NCI-H2081 treated with DMSO at 0.1 percent for 48 hours (cell line): ENCODE results near the gene SLC30A9.

Experiments used
- DNase-seq: peaks from one replicate; lab custom pipeline; 2025; lab: John Stamatoyannopoulos, UW

SLC30A9 gene

DNA sequence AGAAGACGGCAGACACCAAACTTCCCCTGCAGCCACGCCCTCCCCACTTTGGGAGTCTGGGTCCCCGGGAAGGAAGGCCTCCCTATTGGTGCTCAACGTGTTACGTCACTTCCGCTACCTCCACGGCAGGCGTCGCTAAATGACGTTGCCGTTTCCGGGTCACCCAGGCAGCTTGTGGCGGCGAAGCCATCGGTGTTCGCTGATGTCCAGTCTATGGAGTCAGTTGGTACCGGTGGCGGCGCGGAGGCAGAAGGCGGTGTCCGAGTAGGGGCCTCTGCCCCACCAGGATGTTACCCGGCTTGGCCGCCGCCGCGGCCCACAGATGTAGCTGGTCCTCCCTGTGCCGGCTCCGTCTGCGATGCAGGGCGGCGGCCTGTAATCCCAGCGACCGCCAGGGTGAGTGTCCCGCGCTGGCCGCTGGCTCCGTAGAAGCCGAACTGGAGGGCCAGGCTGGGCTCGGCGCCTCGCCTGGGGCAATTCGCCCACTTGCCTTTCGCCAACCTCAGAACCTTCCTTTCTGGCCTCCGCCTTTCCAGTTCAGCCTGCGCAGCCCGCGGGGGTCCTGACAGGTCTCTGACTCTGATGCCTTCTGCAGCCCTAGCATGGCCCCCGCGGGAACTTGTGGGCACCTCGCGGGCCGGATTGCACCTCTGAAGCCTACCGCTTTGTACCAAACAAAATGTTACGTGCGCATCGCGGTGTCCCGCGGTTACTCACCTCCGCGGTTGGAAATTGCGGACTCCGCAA is at the start of gene SLC30A9:
Gene SLC30A9, plus strand, starts transcription at position 166 of the 747 bp plus-strand sequence. Its CDS starts 122 bp downstream, at position 288.
- DNase-seq = peak; percentile 84

DNA sequence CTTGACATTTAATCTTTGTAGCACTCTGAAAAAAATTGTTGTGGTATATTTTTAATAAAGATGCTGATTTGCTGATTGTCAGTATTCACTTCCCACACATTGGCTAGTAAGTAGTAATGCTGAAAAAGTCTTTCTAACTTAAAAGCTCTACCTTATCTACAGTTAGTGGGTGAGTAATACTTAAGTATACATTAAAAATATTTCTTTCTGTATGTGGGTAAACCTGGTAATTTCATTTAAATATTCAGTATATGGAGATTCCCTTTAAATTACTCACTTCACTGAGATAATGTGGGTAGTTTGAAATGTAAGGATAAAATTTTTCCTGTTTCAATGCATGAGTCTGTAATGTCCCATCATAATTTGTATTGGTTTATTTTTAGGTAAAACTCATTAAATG is 49.5 kb upstream of the SLC30A9 start:
- DNase-seq = no peak

- no peak for DNase-seq
Observed at GRCh38 chr4:41943506-41943905, 46.8 kb upstream of the SLC30A9 start.

DNA sequence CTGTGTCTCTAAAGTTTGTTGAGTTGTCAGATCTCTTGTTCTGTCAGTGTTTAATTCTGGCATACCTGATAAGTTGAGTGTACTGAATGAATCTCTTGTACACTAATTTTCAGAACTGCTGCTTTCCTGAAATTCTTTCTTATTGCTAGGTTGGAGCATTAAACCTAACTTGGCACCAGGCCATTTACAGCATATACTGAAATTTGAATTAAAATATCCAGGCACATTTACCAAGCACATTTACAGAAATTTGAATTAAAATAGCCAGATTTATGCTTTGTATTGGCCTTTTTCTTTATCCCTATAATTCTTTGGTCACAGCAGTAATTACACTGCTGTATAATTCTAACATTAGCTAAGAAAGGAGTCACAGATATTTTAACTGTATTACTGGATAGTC is 46.2 kb upstream of the SLC30A9 start:
- DNase-seq = no peak

DNA sequence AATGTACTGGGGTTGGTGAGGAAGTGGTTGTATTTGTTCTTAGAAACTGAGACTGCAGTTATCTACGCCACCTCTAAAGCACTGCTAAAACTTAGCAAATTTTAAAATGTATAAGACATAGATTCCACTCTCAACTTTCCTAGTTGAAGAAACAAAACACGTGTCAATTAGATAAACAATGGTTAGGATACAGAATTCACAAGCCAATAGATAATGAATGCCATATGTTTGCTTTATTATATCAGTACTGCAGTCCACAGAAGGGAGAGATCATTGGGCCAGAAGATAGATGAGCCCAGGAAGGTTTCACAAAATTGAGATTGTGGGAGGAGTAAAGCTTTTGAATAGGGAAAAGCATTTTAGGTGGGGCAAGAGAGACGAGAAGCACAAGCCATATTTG is 40.8 kb upstream of the SLC30A9 start:
- no peak for DNase-seq

GRCh38 chr4:41957634-41958033 is 32.7 kb upstream of the SLC30A9 start:
- DNase-seq = no peak

DNA sequence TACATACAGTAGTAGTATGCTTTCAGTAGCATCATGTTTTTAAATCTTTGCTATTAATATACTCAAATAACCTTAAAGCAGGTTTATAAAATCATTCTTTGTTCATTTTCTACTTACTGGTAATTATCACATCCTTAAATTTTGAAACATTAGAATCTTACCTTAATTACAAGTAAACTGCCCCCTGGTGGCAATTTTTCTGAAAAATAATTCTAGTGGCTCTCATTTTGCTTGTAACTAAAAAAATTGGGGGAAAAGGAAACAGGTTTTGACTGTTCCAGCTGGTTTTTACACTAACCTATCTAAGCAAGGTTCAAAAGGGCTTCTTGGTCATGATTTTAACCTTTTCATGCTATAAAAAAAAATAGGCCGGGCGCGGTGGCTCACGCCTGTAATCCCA is 27.2 kb upstream of the SLC30A9 start:
- no peak for DNase-seq

DNA sequence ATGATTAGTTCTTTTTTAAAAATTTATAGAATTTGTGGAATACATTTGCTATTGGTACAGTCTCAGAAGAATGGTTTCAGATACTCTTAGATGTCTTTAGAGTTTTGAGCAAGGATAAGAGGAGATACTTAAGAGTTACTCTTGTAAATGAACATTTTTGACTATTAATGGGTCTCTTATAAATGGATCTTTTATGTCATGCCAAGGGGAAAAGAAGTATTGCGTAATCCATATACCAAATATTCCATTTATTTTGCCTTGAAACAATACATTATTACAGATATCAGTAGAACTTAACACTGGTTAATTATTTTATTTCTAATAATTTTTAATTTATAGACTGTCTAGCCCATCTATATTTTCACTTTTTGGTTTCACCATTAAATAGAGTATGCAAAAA is 25.9 kb upstream of the SLC30A9 start:
- DNase-seq = no peak

GRCh38 chr4:41967392-41967791 is 22.9 kb upstream of the SLC30A9 start:
- DNase-seq = no peak

- DNase-seq = no peak
Observed at GRCh38 chr4:41969671-41970070, 20.7 kb upstream of the SLC30A9 start.

- DNase-seq = no peak
Observed at GRCh38 chr4:41975341-41975740, 15.0 kb upstream of the SLC30A9 start.

GRCh38 chr4:41976775-41977516 is 13.4 kb upstream of the SLC30A9 start:
- DNase-seq = no peak

- DNase-seq = no peak
Observed at GRCh38 chr4:41977709-41978108, 12.6 kb upstream of the SLC30A9 start.

- DNase-seq = no peak
Observed at GRCh38 chr4:41981456-41981855, 8.9 kb upstream of the SLC30A9 start, which contains the start of gene DCAF4L1. Gene DCAF4L1 (plus strand): TSS chr4:41981756. CDS start chr4:41981793, 37 bp downstream.

- no peak for DNase-seq
Observed at GRCh38 chr4:41982716-41983115, 7.6 kb upstream of the SLC30A9 start.

DNA sequence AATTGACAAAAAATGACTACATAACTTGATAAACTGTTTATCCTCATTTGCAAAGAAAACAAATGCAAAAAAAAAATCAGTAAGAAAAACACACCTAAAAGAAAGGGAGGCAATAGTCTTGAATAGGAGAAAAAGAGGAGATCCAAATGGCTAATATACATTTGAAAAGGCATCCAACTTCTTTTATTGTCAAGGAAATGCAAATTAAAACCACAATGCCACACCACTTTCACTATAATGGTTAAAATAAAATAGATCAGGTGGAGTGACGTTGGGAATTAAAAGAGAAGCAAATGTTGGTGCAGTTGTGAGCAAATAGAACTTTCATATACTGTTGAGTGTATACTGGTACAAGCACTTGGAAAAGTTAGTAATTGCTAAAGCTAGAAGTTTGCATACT is 5.2 kb upstream of the SLC30A9 start:
- DNase-seq = no peak

DNA sequence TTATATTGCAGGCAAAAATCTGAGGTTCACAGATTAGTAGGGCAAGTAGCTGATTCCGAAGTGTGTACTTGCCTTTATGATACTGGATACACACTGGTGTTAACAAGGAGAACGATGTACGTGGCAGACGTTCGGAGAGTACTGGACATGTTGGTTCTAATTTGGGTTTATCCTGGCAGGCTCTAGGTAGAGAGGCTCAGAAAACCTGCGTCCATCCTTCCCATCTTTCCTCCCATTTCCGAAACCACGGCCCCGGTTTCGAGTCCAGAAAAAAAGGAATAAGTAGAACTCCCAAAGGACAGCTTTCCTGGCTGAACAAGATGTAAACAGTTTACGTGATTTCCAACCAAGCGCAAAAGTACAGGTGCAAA is 351 bp upstream of the SLC30A9 start:
- DNase-seq = no peak

DNA sequence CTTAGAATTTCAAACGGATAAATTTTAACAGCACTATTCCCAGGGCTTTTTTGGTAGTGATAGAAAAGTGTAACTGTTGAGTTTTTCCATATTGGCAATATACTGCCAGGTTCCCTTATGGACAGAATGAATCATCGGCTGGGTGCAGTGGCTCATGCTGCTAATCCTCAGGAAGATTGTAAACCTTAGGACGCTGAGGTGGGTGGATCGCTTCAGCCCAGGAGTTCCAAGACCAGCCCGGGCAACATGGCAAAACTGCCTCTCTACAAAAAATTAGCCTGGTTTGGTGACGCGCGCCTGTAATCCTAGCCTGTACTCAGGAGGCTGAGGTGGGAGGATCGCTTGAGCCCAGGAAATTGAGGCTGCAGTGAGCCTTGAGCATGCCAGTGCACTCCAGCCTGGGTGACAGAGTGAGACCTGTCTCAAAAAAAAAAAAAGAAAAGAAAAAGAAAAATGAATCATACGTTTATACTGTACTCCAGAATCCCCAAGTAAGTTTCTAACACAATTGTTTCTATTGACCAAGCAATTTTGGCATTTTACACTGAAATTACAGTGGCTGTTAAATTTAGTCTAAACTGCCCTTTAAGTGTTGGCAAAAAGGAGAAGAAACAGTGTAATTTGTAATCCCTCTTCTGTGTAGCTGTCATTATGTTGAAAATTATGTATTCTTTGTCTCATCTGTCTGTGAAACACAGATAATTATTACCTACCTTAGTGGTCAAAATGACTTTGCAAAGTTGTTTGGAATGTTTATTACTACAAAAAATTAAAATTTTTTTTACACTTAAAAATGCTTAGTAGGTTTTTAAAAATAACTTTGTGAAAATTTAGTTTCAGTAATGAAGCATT is 1.8 kb downstream of the SLC30A9 start:
- no peak for DNase-seq

DNA sequence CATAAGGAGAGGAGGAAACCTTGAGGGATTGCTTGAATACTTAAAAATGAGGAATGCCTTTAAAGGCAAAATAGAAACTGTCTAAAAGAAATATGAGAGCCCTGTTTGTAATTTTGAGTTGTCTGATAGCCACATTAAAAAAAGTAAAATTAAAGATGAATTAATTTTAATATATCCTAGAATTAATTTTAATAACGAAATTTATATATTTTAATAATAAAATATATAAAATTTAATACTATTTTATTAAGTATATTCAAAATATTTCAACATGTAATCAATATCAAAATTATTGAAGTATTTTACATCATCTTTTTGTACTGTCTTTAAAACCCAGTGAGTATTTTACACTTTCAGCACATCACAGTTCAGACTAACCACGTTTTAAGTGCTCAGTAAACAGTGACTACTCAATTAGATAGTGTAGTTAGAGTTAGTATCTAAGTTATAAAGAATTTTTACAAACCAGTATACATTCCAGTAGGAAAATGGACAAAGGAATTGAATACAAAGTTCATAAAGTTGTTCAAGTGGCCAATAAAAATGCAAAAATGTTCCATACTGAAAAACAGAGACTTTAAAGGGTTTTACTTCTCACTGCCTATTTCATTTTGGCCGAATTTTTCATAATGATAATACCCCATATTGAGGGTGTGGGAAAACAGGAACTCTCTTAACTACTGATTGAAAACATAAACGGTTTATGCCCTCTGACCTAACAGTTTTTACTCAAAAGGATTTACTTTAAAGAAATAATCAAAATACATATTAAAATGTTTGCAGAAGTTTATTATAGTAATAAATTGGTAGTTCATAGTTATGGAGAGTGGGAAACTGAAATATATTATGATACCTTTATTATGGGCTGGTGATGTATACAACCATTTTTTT is 2.9 kb downstream of the SLC30A9 start:
- DNase-seq = no peak

DNA sequence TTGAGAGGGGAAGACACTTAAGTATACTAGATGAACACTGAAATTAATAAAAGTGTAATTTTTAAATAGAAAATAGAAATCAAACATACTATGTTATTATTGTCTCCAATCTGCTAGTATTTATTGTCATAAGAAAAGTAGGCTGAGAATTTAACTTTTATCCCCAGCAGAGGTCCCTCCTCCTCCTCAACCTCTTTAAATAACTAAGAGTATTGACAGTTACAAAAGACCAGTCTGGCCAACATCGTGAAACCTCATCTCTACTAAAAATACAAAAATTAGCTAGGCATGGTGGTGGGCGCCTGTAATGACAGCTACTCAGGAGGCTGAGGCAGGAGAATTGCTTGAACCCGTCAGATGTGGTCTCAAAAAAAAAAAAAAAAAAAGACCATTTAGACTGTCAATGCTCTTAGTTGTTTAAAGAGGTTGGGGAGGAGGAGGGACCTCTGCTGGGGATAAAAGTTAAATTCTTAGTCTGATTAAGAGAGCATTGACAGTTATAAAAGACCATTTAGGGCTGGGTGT is 4.2 kb downstream of the SLC30A9 start:
- DNase-seq = no peak

GRCh38 chr4:41998019-41998418 is 7.7 kb downstream of the SLC30A9 start:
- DNase-seq = no peak
